HepG2 (cell line): ENCODE measurements around the gene TNFAIP1. TPM values are rescaled to one million over a fixed set of nuclear protein-coding genes. Genes with fewer than 3 reads are reported as not detected.

Experiments
- ARNT2 ChIP-seq: sonication (generic); formaldehyde crosslinking; IDR thresholded peaks from 2 replicates; pipeline ENCODE4 v1.8.0; 2022; ENCODE audit warnings: mild to moderate bottlenecking, low read depth, missing genetic modification reagents, moderate library complexity
- BRD4 ChIP-seq: sonication (generic); formaldehyde crosslinking; IDR thresholded peaks from 2 replicates; pipeline ENCODE4 v1.4.0; 2020; ENCODE audit warnings: missing genetic modification reagents
- FIP1L1 ChIP-seq: fragments of 200-400 bp; formaldehyde crosslinking; IDR thresholded peaks from 2 replicates; pipeline ENCODE4 v1.6.1; 2018; ENCODE audit warnings: low read depth, mild to moderate bottlenecking, low read length, moderate library complexity, borderline replicate concordance; ENCODE audit not compliant: insufficient read depth
- GMEB2 ChIP-seq: IDR thresholded peaks from 2 replicates; pipeline ENCODE4 v1.6.1; 2016; ENCODE audit warnings: missing biosample characterization, missing genetic modification reagents, low read depth
- HMGA1 ChIP-seq: sonication (generic); formaldehyde crosslinking; conservative IDR thresholded peaks from 2 replicates; pipeline ENCODE4 v1.4.0; 2020; ENCODE audit warnings: missing genetic modification reagents
- MEIS2 ChIP-seq: sonication (generic); formaldehyde crosslinking; IDR thresholded peaks from 2 replicates; pipeline ENCODE4 v1.9.0; 2021; ENCODE audit warnings: mild to moderate bottlenecking, missing genetic modification reagents
- NR2F6 ChIP-seq, 2 experiments: IDR thresholded peaks; 2 replicates each; pipeline ENCODE4 v1.6.1; 2016; ENCODE audit warnings: antibody characterized with exemption in 1 of 2, mild to moderate bottlenecking in 1 of 2
- ZNF225 ChIP-seq: sonication (generic); formaldehyde crosslinking; IDR thresholded peaks from 2 replicates; pipeline ENCODE4 v1.4.0; 2020; ENCODE audit warnings: mild to moderate bottlenecking, missing genetic modification reagents
- ZXDC ChIP-seq: sonication (generic); formaldehyde crosslinking; IDR thresholded peaks from 2 replicates; pipeline ENCODE4 v1.5.0; 2020; ENCODE audit warnings: mild to moderate bottlenecking, missing genetic modification reagents
- polyA plus RNA-seq, 8 experiments: library from polyadenylated mRNA; depleted of rRNA in 3 of 8; stranded (reverse) in 7 of 8; unstranded in 1 of 8; fragments of >200 nt; fragmentation: Illumina TruSeq in 4 of 8; extraction: Trizol in 4 of 8; gene quantifications; 2 replicates each; pipeline versions ENCODE4 v1.2.1 to v1.2.3, GENCODE V29; 2011 to 2016; ENCODE audit warnings: low read depth in 4 of 8, missing spikeins in 1 of 8, mixed read lengths in 1 of 8; ENCODE audit not compliant: insufficient read depth in 1 of 8
- total RNA-seq, 5 experiments: library from RNA; depleted of rRNA; stranded (reverse); fragments of >200 nt; fragmentation: Illumina TruSeq; extraction: Trizol; gene quantifications; 2 replicates each; pipeline ENCODE4 v1.2.3, GENCODE V29; 2016; ENCODE audit warnings: low read depth in 1 of 5
- TF ChIP-seq, protein P1 (sequence below): sonication (generic); formaldehyde crosslinking; IDR thresholded peaks from 2 replicates; pipeline ENCODE4 v1.5.1; 2020; ENCODE audit warnings: mild to moderate bottlenecking, missing genetic modification reagents, moderate library complexity
- TF ChIP-seq, protein P2 (sequence below): conservative IDR thresholded peaks from 2 replicates; pipeline ENCODE4 v1.6.1; 2018; ENCODE audit warnings: missing genetic modification reagents
- TF ChIP-seq, protein P3 (sequence below): sonication (generic); formaldehyde crosslinking; IDR thresholded peaks from 2 replicates; pipeline ENCODE4 v1.4.0; 2020; ENCODE audit warnings: missing genetic modification reagents, mild to moderate bottlenecking, borderline replicate concordance
- TF ChIP-seq, protein P4 (sequence below): IDR thresholded peaks from 2 replicates; pipeline ENCODE4 v1.6.1; 2016; ENCODE audit warnings: low read depth, control low read depth

Gene TNFAIP1
- total and polyA plus RNA-seq, 2 of the 13 experiments (the other 11 are each of a cell fraction or from before 2014, with no cell fraction given) = 17.5 to 40.6 TPM

GRCh38 chr17:28318759-28319597 is 16.6 kb upstream of the TNFAIP1 start, which contains the start of gene TMEM97 (continued):
- TF ChIP-seq, protein P1, sequence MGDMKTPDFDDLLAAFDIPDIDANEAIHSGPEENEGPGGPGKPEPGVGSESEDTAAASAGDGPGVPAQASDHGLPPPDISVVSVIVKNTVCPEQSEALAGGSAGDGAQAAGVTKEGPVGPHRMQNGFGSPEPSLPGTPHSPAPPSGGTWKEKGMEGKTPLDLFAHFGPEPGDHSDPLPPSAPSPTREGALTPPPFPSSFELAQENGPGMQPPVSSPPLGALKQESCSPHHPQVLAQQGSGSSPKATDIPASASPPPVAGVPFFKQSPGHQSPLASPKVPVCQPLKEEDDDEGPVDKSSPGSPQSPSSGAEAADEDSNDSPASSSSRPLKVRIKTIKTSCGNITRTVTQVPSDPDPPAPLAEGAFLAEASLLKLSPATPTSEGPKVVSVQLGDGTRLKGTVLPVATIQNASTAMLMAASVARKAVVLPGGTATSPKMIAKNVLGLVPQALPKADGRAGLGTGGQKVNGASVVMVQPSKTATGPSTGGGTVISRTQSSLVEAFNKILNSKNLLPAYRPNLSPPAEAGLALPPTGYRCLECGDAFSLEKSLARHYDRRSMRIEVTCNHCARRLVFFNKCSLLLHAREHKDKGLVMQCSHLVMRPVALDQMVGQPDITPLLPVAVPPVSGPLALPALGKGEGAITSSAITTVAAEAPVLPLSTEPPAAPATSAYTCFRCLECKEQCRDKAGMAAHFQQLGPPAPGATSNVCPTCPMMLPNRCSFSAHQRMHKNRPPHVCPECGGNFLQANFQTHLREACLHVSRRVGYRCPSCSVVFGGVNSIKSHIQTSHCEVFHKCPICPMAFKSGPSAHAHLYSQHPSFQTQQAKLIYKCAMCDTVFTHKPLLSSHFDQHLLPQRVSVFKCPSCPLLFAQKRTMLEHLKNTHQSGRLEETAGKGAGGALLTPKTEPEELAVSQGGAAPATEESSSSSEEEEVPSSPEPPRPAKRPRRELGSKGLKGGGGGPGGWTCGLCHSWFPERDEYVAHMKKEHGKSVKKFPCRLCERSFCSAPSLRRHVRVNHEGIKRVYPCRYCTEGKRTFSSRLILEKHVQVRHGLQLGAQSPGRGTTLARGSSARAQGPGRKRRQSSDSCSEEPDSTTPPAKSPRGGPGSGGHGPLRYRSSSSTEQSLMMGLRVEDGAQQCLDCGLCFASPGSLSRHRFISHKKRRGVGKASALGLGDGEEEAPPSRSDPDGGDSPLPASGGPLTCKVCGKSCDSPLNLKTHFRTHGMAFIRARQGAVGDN (CRISPR knock-in tag) = peak; percentile 91
- TF ChIP-seq, protein P2, sequence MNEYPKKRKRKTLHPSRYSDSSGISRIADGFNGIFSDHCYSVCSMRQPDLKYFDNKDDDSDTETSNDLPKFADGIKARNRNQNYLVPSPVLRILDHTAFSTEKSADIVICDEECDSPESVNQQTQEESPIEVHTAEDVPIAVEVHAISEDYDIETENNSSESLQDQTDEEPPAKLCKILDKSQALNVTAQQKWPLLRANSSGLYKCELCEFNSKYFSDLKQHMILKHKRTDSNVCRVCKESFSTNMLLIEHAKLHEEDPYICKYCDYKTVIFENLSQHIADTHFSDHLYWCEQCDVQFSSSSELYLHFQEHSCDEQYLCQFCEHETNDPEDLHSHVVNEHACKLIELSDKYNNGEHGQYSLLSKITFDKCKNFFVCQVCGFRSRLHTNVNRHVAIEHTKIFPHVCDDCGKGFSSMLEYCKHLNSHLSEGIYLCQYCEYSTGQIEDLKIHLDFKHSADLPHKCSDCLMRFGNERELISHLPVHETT = no peak
- TF ChIP-seq NR2F6 (IDR thresholded peaks at IDR 0.05) (no peak), NR2F6 (CRISPR knock-in tag; IDR thresholded peaks at IDR 0.05) (no peak), HMGA1 (CRISPR knock-in tag) (no peak), FIP1L1 (no peak), MEIS2 (CRISPR knock-in tag) (peak; percentile 78), BRD4 (CRISPR knock-in tag) (peak; percentile 78), ARNT2 (CRISPR knock-in tag) (peak; percentile 52), ZNF225 (CRISPR knock-in tag) (no peak; the same call in 1 of the 2 replicates), GMEB2 (CRISPR knock-in tag) (peak; percentile 46; the same call in 1 of the 2 replicates), ZXDC (CRISPR knock-in tag) (peak; percentile 38; the same call in 1 of the 2 replicates)
- TF ChIP-seq, protein P3, sequence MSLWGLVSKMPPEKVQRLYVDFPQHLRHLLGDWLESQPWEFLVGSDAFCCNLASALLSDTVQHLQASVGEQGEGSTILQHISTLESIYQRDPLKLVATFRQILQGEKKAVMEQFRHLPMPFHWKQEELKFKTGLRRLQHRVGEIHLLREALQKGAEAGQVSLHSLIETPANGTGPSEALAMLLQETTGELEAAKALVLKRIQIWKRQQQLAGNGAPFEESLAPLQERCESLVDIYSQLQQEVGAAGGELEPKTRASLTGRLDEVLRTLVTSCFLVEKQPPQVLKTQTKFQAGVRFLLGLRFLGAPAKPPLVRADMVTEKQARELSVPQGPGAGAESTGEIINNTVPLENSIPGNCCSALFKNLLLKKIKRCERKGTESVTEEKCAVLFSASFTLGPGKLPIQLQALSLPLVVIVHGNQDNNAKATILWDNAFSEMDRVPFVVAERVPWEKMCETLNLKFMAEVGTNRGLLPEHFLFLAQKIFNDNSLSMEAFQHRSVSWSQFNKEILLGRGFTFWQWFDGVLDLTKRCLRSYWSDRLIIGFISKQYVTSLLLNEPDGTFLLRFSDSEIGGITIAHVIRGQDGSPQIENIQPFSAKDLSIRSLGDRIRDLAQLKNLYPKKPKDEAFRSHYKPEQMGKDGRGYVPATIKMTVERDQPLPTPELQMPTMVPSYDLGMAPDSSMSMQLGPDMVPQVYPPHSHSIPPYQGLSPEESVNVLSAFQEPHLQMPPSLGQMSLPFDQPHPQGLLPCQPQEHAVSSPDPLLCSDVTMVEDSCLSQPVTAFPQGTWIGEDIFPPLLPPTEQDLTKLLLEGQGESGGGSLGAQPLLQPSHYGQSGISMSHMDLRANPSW (CRISPR knock-in tag) = no peak
- TF ChIP-seq, protein P4, sequence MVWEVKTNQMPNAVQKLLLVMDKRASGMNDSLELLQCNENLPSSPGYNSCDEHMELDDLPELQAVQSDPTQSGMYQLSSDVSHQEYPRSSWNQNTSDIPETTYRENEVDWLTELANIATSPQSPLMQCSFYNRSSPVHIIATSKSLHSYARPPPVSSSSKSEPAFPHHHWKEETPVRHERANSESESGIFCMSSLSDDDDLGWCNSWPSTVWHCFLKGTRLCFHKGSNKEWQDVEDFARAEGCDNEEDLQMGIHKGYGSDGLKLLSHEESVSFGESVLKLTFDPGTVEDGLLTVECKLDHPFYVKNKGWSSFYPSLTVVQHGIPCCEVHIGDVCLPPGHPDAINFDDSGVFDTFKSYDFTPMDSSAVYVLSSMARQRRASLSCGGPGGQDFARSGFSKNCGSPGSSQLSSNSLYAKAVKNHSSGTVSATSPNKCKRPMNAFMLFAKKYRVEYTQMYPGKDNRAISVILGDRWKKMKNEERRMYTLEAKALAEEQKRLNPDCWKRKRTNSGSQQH (CRISPR knock-in tag) = no peak; the same call in 1 of the 2 replicates
